DMS114 treated with DMSO at 0.1 percent for 48 hours (cell line): ENCODE measurements around the gene BRD1.
"Not testable (repeated sequence)": the region's sequence is repeated elsewhere in the genome, so short reads cannot be mapped to it uniquely, and the experiment has no call there.

ENCODE experiments used
- DNase-seq: peaks from one replicate; lab custom pipeline; 2025; ENCODE audit not compliant: unreplicated experiment; lab: John Stamatoyannopoulos, UW

The BRD1 gene

DNA sequence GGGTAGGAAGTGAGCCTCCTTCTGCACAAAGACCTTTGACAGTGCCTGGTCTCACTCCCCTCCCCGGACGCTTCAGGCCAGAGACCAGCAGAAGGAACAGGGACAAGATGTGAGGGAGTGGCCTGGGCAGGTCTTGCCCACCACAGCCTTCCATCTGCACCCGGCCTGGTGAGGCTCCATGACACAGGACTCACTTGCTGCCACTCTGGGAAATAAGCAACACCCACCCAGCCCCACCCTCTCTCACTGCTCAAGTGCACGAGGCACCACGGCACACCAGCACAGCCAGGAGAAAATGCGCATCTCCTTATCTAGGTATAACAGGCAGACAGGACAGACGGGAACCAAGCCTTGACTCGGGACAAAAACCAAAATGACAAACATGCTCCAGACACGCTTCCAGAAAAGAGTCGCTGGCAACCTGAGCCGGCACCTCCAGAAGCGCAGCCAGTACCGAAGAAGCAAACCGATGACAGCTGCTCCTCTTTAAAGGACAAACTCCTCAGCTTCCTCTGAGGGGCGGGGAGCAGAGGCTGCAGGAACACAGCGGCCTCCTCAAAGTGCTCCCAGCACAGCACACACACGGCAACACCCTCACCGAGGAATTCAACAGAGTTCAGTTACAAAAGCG is 41.7 kb downstream of the BRD1 start:
- DNase-seq: no peak

- DNase-seq: no peak
Observed at GRCh38 chr22:49785046-49785521, 42.6 kb downstream of the BRD1 start.

DNA sequence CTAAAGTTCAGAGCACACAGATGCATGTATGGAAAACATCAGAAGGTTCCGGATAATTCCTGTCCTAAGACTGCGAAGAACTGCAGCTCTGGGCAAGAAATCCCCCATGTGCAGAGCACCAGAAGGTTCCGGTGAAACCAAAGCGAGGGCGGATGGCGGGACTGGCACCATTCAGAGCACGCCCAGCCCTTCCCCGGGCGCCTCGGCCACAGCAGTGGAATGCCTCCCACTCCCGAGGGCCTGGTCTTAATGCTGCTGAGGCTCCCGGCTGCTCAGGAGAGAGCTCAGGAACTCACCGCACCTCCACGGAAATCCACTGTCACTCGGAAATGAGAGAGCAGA is 43.1 kb downstream of the BRD1 start:
- DNase-seq: no peak

GRCh38 chr22:49783926-49784629 is 43.6 kb downstream of the BRD1 start:
- no peak for DNase-seq

DNA sequence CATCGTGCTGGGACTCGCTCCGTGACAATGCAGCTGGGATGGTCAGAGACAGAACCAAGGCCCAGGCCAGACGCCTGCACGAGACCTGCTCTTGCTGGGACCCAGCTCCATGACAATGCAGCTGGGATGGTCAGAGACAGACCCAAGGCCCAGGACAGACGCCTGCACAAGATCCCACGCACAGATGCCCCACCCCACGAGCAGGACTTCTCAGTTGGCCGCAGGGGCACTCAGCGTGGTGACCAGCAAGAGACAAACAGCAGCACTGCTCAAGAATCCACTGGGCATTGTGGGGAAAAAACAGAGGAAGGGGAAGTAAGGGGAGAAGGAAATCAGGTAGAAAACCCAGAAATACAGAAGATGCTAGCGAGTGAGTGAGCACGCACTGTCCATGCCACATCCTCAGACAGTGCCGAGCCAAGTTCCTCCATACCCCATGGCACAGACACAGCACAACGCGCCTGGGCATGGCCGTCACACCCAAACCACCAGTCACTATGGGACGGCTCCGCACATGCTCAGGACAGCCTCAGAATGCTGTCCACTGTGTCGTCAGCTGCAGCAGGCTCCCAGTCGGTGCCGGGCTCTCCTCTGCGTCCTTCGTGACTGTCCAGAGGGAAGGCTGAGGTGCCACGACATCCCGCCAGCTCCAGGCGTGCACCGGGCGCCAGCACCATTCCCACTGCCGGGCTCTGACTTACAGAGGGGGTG is 44.5 kb downstream of the BRD1 start:
- no peak for DNase-seq

DNA sequence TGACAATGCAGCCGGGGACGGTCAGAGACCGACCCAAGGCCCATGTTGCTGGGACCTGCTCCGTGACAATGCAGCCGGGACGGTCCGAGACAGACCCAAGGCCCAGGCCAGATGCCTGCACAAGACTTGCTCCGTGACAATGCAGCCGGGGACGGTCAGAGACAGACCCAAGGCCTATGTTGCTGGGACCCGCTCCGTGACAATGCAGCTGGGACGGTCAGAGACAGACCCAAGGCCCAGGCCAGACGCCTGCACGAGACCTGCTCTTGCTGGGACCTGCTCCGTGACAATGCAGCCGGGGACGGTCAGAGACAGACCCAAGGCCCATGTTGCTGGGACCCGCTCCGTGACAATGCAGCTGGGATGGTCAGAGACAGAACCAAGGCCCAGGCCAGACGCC is 45.8 kb downstream of the BRD1 start:
- not testable (repeated sequence) for DNase-seq

DNA sequence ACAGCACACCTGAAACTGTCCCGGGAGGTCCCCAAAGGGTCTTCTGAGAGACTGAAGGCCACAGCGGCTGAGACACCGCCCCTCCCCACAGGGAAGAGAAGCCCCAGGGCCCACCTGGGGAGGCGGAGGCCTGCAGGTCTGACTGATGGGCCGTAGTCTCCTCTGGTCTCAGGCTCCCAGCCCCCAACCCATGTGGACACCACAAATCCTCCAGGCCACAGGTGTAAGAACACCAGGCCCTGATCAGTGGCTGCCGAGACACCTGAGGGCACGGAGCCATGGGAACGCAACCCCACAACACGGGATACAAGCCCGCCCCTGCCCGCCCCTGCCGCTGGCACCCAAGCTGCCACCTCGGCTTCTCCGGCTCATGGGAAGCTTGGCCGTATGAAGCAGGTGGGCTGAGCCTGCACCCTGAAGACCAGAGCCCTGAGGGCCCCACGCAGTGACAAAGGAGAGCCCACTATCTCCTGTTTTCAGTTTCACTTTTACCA is 46.3 kb downstream of the BRD1 start:
- no peak for DNase-seq

GRCh38 chr22:49780698-49781288 is 46.9 kb downstream of the BRD1 start:
- DNase-seq: no peak

GRCh38 chr22:49779853-49780697 is 47.6 kb downstream of the BRD1 start:
- no peak for DNase-seq

DNA sequence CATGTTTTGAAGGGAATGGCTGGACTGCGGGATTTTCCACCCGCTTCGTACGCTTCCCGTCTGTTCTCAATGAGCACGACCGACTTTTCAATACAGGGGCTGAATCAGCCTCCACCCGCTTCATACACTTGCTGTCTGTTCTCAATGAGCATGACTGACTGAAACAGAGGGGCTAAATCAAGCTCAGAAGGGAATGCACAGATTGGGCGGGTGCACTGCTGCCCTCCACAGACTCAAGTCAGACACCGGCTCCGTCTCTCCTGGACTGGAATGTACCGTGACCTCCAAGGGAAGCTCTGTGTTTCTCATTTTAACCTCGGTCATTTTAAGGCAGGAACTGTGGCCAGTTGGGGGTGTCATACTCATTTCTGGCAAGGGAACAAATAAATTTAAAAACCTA is 48.5 kb downstream of the BRD1 start:
- DNase-seq: no peak

DNA sequence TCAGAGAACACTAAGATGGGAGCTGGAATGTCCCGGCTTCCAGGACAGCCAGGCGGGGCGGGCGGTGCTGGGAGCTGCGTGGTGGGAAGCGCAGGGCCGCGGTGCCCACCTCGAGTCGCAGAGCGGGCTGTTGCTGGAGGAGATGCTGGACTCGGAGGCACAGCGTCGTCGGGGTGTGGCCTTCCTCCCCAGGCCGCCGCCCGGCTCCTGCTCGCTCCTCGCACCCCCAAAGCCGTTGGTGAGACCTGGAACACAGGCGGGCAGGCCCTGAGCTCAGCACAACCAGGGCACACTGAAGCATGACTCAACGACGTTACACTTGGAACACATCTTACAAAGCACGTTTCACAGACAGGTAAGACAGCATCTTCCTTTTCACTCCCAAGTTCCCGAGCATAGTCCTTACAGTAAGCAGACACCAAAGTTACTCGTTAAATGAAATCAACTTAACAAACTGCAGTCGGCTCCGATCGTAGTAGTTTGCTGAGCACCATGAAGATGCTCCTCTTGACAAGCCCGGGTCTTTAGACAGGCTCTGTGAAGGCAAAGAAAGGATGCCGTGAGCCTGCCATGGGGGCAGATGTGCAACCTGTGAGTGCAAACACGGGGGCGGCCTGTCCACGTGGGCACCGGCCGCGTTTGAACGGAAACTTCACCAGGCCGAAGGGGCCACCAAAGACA is 50.0 kb downstream of the BRD1 start:
- DNase-seq: no peak

DNA sequence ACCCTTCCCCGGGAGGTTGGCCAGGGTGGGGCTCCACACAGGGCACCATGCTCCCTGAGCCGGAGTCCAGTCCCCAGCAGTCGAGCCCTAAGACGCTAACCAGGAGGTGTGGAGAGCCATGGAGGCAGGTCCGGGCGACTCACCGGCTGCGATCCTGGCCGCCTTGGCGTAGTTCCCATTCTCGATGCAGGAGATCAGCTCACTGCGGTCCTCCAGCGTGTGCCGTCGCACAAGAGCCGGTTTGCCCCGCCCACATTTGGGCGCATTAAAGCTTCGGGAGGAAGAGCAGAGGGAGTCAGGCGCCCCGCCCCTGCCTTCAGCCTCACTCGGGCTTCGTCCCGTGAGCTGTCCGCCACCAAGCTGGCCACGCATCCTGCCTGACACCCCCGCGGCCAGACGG is 50.8 kb downstream of the BRD1 start:
- DNase-seq: no peak

- DNase-seq: no peak
Observed at GRCh38 chr22:49775867-49776511, 51.7 kb downstream of the BRD1 start.

DNA sequence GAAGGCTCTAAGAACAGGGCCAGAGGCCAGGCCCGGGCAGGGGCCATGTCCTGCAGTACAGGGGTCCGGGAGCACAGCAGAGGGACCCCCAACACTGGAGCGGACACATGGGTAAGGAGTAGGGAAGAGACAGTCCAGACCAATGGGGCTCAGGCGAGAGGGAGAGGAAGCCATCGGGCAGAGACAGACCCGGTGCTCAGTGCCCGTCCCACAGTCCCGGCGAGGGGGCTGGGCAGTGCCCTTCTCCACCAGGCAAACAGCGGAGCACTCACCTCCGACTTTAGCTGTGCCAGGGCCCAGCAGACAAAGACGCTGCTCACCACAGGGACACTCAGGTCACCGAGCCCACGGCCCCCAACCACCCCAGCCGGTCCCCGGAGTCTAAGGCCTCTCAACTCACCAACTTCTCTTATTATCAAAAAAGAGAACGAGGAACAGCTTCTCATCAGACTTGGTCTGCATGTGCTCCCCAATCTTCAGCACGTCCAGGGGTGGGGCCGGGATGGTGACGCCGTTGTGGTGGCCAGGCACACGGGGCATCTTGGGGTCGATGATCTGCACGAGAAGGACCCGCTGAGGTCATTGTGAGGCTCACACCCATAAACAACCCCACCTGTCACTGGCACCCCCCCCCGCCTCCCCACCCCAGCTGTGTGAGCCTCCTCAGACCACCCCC is 52.3 kb downstream of the BRD1 start:
- no peak for DNase-seq

DNA sequence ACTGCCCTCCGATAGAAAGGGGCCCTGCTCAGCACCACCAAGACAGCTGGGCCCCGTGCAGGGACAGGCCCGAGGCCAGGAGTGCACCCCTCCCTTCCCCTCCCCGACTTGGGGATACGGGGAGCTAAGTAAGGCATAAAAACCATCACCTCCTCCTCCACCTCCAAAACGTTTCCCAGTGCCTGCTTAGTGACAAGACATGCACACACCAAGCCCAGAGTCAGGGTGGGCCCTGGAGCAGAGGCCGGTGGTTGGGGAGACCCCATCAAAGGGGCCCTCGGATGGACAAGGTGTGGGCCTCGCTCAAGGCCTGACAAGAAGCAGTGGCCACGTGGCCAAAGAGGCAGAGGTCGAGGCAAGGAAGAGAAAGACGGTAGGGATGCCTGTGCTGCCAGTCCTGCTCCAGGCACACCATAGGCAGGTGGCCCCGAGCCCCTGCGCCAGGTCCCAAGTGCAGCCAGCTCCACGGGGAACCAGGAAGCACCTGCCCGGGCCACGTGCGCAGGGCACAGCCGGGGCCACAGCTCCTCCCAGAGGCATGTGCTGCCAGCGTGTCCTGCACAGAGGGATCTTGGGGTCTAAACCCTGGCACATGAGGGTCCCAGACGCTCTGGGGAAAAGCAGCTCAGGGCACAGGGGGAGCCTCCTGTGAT is 53.0 kb downstream of the BRD1 start:
- no peak for DNase-seq

GRCh38 chr22:49774046-49774445 is 53.6 kb downstream of the BRD1 start:
- no peak for DNase-seq

GRCh38 chr22:49773531-49773930 is 54.1 kb downstream of the BRD1 start:
- no peak for DNase-seq

- no peak for DNase-seq
Observed at GRCh38 chr22:49772692-49773091, 55.0 kb downstream of the BRD1 start.
